GM21367 (cell line): ENCODE results near the gene PAPPA2.

Source experiments
- ATAC-seq: cut with Tn5 transposase; IDR thresholded peaks from one replicate; pipeline ENCODE4 v1.9.1; 2021; ENCODE audit not compliant: unreplicated experiment

The PAPPA2 gene

GRCh38 chr1:176843352-176844297 lies 380.6 kb downstream of the PAPPA2 start:
- no peak for ATAC-seq

GRCh38 chr1:176847052-176847451 lies 384.1 kb downstream of the PAPPA2 start:
- no peak for ATAC-seq

- ATAC-seq: no peak
These were observed 386.3 kb downstream of the PAPPA2 start for GRCh38 chr1:176849281-176849680.

GRCh38 chr1:176850871-176851270 lies 387.9 kb downstream of the PAPPA2 start:
- ATAC-seq: no peak

GRCh38 chr1:176852124-176852523 lies 389.1 kb downstream of the PAPPA2 start:
- ATAC-seq: no peak

GRCh38 chr1:176853503-176853902 lies 390.5 kb downstream of the PAPPA2 start:
- no peak for ATAC-seq

GRCh38 chr1:176854121-176854520 lies 391.1 kb downstream of the PAPPA2 start:
- ATAC-seq: no peak

GRCh38 chr1:176854758-176855745 lies 392.1 kb downstream of the PAPPA2 start:
- ATAC-seq: no peak

- ATAC-seq: no peak
These were observed 394.7 kb downstream of the PAPPA2 start for GRCh38 chr1:176857632-176858031.

GRCh38 chr1:176858433-176858916 lies 395.5 kb downstream of the PAPPA2 start:
- no peak for ATAC-seq

- ATAC-seq: no peak
These were observed 400.6 kb downstream of the PAPPA2 start for GRCh38 chr1:176863613-176864012.

- ATAC-seq: no peak
These were observed 401.2 kb downstream of the PAPPA2 start for GRCh38 chr1:176864211-176864610.

- ATAC-seq: no peak
These were observed 403.2 kb downstream of the PAPPA2 start for GRCh38 chr1:176866011-176866714.

- no peak for ATAC-seq
These were observed 406.6 kb downstream of the PAPPA2 start for GRCh38 chr1:176869577-176869976.

- ATAC-seq: no peak
These were observed 414.1 kb downstream of the PAPPA2 start for GRCh38 chr1:176876966-176877515.

GRCh38 chr1:176877557-176877956 lies 414.6 kb downstream of the PAPPA2 start:
- no peak for ATAC-seq

- no peak for ATAC-seq
These were observed 416.0 kb downstream of the PAPPA2 start for GRCh38 chr1:176878750-176879536.

GRCh38 chr1:176879784-176880620 lies 417.0 kb downstream of the PAPPA2 start:
- no peak for ATAC-seq
